Suppressor macrophage treated with lipopolysaccharide for 1 hour (primary cell): ENCODE results near the gene INTS6.
"Not testable (repeated sequence)": the region's sequence is repeated elsewhere in the genome, so short reads cannot be mapped to it uniquely, and the experiment has no call there.

ENCODE experiments used
- DNase-seq, 3 donors: peaks; one replicate each; pipeline ENCODE4 v3.0.0-alpha.2; 2020 to 2022

INTS6 gene

GRCh38 chr13:51453959-51454703 lies 1.3 kb upstream of the INTS6 start:
- peak; percentile 57 to 64 (median 63) for DNase-seq

- DNase-seq = peak; percentile 79 to 93 (median 88)
Measured at GRCh38 chr13:51453207-51453958, 547 bp upstream of the INTS6 start.

GRCh38 chr13:51451467-51452360 lies 1.1 kb downstream of the INTS6 start:
- DNase-seq = peak; percentile 84 to 87 (median 85)

DNA sequence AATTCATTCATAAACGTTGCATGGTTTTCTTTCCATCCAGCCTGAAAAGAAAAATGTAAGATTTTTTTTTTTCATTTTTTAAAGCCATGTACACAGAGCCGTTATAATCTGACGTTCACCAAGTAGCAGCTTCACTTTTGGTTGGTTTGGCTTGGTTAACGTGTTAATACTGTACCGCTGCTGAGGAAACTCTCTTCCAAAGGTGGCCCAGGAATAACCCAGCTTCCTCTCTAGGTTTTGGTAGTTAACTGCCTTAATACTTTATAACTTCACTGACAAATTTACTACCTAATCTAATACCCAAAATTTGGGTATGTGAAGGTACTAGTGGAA lies 1.7 kb downstream of the INTS6 start:
- DNase-seq = peak in 2 of 3 donors; percentile 15 to 19

DNA sequence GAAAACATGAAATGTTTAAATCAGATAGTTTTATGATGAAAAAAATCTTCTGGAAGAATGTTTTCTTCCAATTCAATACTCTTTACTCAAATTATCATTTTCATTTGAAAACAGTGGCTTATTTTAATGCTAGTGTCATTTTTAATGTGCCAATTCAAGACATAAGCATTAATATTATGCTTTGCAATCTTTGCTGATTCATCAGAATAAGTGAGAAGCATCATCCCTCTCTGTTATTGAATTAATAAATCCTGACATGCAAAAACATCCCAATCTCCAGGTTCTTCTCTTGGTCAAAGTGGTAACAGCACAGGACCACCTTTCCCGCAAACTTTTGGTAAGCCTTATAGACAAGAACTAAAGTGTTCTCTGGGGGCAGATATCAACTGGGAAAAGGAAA lies 3.8 kb downstream of the INTS6 start:
- no peak for DNase-seq

DNA sequence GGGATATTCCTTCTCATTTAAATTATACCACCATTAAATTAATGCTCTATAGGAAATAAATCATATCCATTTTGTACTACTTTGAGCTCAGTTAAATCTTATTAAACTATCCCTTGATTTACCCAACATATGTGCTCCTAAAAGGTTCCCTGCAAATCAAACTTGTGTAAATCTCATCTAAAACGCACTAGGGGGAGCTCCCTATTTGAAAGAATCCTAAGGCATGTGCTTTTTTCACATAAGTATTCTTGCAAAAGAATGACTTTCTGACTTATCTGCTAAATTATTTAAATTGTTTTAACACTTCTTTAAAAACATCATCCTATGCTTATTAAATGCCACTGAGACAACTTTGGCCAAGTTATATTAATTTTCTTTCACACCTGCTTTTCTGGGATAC lies 7.9 kb downstream of the INTS6 start:
- peak; percentile 21 to 41 (median 36) for DNase-seq

DNA sequence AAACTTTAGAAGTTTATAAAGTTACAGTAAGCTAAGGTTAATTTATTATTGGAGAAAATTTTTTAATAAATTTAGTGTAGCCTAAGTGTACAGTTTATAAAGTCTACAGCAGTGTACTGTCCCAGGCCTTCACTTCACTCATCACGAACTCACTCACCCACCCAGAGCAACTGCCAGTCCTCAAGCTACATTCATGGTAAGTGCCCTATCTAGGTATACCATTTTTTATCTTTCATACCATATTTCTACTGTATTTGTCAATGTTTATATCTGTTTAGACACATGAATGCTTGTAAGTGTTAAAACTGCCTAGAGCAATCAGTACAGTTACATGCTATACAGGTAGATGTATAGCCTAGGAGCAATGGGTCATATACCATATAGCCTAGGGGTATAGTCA lies 12.5 kb downstream of the INTS6 start:
- no peak for DNase-seq

DNA sequence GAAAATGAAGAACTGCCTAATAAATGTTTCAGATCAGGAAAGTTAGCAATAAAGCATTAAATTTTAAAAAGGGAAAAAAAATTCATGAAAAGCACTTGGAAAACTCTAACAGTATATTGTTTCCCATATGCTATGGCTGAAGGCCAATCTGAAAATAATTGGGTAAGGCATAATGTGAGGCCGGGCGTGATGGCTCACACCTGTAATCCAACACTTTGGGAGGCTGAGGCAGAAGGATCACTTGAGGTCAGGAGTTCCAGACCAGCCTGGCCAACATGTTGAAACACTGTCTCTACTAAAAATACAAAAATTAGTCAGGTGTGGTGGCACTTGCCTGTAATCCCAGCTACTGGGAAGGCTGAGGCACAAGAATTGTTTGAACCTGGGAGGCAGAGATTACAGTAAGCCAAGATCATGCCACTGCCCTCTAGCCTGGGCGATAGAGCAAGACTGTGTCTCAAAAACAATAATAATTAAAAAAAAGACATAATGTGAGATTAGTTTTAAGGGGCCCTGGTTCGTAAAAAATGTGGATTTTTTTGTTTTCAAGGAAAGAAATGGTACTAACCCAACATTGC lies 15.2 kb downstream of the INTS6 start:
- no peak for DNase-seq

DNA sequence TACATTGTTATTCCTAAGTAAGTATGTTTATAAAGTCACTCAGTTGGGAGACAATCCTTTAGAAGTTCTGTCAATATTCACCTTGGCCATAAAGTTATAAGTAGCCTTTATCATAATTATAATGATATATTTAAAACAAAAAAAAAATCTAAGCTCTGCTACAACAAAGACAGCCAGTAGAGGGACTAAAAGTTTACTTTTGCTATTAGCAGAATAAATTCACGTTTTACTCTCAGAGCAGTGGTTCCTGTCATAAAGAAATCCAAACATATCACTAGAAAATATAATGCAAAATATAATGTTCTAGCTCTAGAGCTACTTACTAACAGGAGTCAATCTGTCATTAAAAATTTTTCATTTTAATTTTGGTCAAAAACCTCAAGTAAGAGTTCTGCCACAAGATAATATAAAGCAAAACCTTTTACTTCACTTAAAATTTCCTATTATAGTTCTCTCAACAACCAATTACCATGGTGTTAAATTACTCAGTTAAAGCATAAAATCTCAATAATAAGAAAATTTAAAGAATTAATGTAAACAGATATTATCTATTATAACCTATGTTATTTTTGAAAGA lies 17.7 kb downstream of the INTS6 start:
- DNase-seq = peak; percentile 40 to 69 (median 68)

GRCh38 chr13:51432576-51432975 lies 20.3 kb downstream of the INTS6 start:
- DNase-seq = no peak

GRCh38 chr13:51426982-51427381 lies 25.9 kb downstream of the INTS6 start:
- no peak for DNase-seq

GRCh38 chr13:51425410-51426042 lies 27.3 kb downstream of the INTS6 start:
- no peak for DNase-seq

GRCh38 chr13:51423766-51424165 lies 29.1 kb downstream of the INTS6 start:
- no peak for DNase-seq

DNA sequence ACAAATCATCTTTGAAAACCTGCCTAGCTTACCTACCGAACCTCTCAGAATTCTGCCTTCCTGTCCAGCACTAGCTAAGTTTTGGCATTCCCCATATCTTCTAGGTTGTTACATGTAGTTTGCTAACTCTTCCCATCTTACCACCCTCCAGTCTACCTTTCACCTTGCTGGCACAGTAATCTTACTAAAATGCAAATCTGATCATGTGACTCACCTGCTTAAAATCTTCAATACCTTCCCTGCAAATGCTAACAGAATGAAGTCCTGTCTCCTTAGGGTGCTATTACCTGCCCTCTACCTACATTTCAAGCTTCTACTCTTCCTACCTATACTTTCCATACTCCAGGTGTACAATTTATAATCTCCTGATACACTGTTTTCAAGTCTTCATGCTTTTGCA lies 30.4 kb downstream of the INTS6 start:
- DNase-seq = no peak

DNA sequence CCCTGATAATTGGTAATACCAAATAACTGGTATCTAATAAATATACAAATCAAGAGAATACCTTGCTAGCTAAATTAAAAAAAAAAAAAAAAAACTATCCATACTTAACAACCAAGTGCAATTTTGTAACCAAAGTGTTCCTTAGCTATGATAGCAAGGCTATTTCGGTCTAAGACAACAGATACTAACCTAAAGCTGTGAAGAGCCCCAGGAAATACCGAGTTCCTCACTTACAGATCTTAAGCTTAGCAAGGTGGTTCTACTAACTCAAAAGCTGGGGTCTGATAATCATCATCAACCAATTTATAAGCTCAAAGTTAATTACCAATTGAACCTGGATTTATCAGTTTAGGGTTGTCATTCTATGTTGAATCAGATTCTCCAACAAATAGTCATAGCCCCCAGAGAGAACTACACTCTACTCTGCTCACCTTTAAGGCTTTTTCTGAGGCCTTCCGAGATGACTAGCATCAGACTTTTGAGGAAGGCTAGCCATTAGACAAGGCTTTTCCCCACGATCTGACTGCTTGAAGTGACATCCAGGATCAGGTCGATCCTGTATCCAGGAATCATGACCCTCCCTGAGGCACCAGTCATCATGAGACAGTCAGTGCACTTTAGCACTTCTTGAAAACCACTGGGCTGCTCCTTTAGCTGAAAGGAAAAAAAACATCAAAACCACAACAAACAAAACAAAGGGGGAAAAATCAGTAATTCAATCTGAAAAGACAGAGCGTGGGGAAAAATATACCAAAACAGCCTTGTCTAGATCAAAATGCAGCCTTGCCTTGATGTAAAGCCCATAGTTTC lies 31.9 kb downstream of the INTS6 start:
- no peak for DNase-seq

DNA sequence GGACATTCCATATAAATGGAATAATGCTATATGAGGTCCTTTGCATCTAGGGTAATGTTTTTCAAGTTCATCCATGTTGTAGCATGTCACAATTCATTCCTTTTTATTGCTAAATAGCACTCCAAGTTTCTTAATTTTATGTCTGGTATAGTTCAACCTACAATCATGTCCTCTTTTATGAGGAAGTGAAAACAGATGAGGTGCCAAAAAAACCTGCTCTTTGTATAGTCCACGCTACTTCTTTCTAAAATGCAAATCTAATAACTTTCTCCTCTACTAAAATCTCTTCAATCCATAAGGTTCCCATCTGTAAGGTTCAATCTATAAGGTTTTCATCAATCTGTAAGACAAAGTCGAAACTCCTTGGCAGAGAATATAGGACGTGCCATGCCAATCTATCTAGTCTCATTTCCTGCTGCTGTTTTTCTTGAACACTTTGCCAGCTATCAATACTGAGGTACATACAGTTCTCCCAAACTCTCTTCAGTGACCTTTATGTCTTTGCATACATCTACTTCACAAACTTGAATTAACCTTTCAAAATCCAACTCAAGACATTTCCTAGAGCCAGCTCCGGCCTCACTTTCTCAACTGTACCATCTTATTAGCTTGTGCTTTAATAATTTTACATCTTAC lies 33.7 kb downstream of the INTS6 start:
- DNase-seq = peak; percentile 18 to 59 (median 46)

DNA sequence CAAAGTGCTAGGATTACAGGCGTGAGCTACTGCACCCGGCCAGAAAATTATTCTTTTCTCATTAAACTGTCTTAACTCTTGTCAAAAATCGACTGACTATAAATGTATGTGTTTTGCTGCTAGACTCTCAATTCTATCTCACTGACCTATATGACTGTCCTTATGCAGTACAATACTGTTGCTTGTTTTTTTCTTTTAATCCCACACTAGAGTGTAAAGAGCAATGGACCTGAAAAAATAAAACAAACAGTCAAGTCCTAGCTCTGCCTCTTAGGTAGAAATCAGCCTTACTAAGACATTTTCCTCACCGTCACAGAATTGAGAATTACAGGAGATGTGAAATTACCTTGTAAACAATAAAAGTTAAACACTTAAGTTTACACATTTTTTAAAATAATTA lies 35.1 kb downstream of the INTS6 start:
- DNase-seq = no peak

DNA sequence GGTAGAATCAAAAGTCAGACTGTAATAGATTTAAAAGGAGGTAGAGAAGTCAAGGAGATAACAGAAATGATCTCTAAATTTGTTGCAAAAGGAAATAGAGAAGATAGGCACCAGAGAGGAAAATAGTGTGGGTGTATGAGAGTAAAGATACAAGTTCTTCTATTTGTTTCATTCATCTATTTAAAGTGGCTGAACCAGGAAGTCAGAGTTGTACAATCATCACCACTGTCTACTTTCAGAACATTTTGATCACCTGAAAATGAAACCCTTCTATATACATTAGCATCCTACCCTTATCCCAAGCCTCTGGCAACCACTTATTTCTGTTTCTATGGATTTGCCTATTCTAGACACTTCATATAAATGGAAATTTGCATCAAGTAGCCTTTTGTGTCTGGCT lies 36.7 kb downstream of the INTS6 start:
- DNase-seq = no peak

DNA sequence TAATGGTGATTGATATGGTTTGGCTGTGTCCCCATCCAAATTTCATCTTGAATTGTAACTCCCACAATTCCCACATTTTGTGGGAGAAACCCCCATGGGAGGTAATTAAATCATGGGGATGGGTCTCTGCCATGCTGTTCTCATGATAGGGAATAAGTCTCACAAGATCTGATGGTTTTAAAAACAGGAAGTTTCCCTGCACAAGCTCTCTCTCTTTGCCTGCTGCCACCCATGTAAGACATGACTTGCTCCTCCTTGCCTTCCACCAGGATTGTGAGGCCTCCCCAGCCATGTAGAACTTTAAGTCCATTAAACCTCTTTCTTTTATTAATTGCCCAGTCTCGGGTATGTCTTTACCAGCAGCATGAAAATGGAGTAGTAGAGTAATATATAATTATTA lies 37.5 kb downstream of the INTS6 start:
- DNase-seq = not testable (repeated sequence)

GRCh38 chr13:51412431-51412830 lies 40.4 kb downstream of the INTS6 start:
- DNase-seq = no peak

DNA sequence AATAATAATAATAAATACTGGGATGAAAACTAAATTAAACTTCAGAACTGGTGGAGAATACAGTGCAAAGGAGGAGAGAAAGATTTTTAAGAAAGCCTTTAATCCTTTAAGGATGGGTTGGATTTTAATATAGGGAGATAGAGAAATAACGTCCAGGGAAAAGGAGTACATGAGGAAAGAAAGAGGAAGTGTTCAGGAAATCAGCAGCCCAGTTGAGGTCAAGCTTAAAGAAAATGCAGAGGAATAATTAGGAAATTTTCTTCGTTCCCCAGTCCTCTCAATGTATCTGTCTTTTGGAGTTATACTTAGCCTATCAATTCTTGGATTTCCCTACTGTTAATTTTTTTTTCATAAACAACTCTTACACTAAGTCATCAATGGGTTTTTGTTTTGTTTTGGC lies 47.7 kb downstream of the INTS6 start:
- DNase-seq = peak in 2 of 3 donors; percentile 9 to 17
